Measurements from ENCODE around the gene SYNPO.

Gene SYNPO

GRCh38 chr5:150706776-150707390, 66.4 kb downstream of the SYNPO start:
- DNase-seq = no peak

All from activated effector memory CD4-positive, alpha-beta T cell treated with anti-CD3 and anti-CD28 coated beads, Interleukin-2, amount 50 U/mL, for 16 hours (primary cell).